DND-41 (cell line): ENCODE data around the gene CNTFR.

Source experiments
- CTCF ChIP-seq: IDR thresholded peaks from 2 replicates; pipeline ENCODE4 v1.5.1; 2012; ENCODE audit warnings: borderline replicate concordance, low read length, moderate library complexity, mild to moderate bottlenecking; ENCODE audit not compliant: poor library complexity, severe bottlenecking; ENCODE audit errors: extremely low read depth
- EZH2 ChIP-seq: IDR thresholded peaks from 3 replicates; pipeline ENCODE4 v1.6.1; 2012; ENCODE audit warnings: borderline replicate concordance, low read depth, mild to moderate bottlenecking, moderate library complexity, low read length, inconsistent platforms; ENCODE audit not compliant: severe bottlenecking

GRCh38 chr9:34573599-34574325, 15.8 kb downstream of the CNTFR start:
- no peak for TF ChIP-seq EZH2
- TF ChIP-seq CTCF = no peak
